SU-DHL-6 (cell line): Measurements from ENCODE around the gene MPEG1.

Source experiments
- CTCF ChIP-seq: fragments of 200-600 bp; sonication (generic); IDR thresholded peaks from one replicate; pipeline ENCODE4 v1.5.1; 2017; ENCODE audit warnings: antibody characterized with exemption, mild to moderate bottlenecking, low read length, moderate library complexity; ENCODE audit not compliant: insufficient read depth, poor library complexity, severe bottlenecking
- EZH2phosphoT487 ChIP-seq: fragments of 200-600 bp; sonication (generic), shearing (Covaris generic); conservative IDR thresholded peaks from 2 replicates; pipeline ENCODE4 v1.6.1; 2018; ENCODE audit warnings: mild to moderate bottlenecking, antibody characterized with exemption, low read length, moderate library complexity, mixed read lengths

GRCh38 chr11:59192446-59193020 lies 20.2 kb downstream of the MPEG1 start:
- TF ChIP-seq EZH2phosphoT487 (no peak), CTCF (no peak)
